Measurements from ENCODE around the gene GYS1.

DNA sequence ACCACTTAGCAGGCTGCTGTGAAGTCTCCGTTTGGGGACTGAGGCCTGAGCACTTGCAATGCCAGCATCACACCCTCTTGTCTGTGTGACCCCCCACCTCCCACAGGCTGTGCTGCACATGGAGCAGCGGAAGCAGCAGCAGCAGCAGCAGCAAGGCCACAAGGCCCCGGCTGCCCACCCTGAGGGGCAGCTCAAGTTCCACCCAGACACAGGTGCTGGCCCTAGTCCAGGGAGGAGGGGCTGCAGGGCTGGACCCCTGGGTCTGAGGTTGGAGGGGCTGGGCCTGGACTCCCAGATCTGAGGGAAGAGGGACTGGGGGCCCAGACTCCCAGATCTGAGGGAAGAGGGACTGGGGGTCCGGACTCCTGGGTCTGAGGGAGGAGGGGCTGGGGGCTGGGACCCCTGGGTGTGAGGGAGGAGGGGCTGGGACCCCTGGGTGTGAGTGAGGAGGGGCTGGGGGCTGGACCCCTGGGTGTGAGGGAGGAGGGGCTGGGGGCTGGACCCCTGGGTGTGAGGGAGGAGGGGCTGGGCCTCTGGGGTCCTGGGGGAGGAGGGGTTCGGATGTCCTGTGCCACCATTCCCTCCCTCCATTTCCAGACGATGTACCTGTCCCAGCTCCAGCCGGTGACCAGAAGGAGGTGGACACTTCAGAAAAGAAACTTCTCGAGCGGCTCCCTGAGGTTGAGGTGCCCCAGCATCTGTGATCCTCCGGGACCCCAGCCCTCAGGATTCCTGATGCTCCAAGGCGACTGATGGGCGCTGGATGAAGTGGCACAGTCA lies 71.2 kb downstream of the GYS1 start:
- TF ChIP-seq REPIN1 (tag by site-specific recombination; IDR thresholded peaks at IDR 0.05; ENCODE audit: low read depth) (no peak), ZNF274 (IDR thresholded peaks at IDR 0.05; ENCODE audit: low read length) (no peak), ZNF274 (tag by site-specific recombination; IDR thresholded peaks at IDR 0.05; ENCODE audit: borderline replicate concordance) (no peak), SP2 (tag by site-specific recombination; IDR thresholded peaks at IDR 0.05) (no peak)
- TF ChIP-seq, protein P1, sequence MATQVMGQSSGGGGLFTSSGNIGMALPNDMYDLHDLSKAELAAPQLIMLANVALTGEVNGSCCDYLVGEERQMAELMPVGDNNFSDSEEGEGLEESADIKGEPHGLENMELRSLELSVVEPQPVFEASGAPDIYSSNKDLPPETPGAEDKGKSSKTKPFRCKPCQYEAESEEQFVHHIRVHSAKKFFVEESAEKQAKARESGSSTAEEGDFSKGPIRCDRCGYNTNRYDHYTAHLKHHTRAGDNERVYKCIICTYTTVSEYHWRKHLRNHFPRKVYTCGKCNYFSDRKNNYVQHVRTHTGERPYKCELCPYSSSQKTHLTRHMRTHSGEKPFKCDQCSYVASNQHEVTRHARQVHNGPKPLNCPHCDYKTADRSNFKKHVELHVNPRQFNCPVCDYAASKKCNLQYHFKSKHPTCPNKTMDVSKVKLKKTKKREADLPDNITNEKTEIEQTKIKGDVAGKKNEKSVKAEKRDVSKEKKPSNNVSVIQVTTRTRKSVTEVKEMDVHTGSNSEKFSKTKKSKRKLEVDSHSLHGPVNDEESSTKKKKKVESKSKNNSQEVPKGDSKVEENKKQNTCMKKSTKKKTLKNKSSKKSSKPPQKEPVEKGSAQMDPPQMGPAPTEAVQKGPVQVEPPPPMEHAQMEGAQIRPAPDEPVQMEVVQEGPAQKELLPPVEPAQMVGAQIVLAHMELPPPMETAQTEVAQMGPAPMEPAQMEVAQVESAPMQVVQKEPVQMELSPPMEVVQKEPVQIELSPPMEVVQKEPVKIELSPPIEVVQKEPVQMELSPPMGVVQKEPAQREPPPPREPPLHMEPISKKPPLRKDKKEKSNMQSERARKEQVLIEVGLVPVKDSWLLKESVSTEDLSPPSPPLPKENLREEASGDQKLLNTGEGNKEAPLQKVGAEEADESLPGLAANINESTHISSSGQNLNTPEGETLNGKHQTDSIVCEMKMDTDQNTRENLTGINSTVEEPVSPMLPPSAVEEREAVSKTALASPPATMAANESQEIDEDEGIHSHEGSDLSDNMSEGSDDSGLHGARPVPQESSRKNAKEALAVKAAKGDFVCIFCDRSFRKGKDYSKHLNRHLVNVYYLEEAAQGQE (tag by site-specific recombination; IDR thresholded peaks at IDR 0.05), result no peak
- TF ChIP-seq, protein P2, sequence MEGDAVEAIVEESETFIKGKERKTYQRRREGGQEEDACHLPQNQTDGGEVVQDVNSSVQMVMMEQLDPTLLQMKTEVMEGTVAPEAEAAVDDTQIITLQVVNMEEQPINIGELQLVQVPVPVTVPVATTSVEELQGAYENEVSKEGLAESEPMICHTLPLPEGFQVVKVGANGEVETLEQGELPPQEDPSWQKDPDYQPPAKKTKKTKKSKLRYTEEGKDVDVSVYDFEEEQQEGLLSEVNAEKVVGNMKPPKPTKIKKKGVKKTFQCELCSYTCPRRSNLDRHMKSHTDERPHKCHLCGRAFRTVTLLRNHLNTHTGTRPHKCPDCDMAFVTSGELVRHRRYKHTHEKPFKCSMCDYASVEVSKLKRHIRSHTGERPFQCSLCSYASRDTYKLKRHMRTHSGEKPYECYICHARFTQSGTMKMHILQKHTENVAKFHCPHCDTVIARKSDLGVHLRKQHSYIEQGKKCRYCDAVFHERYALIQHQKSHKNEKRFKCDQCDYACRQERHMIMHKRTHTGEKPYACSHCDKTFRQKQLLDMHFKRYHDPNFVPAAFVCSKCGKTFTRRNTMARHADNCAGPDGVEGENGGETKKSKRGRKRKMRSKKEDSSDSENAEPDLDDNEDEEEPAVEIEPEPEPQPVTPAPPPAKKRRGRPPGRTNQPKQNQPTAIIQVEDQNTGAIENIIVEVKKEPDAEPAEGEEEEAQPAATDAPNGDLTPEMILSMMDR (tag by site-specific recombination; IDR thresholded peaks at IDR 0.05), result no peak

Data from HEK293 (cell line).